Mucosa of rectum (tissue), 2 donors: ENCODE data around the gene NEDD4L.
A peak's percentile ranks its signal among the peaks of the same experiment; 100 is the strongest.

Experiments used
- H3K27ac ChIP-seq, 2 donors: one replicate each; pipeline ENCODE4 v1.7.0; 2013; ENCODE audit warnings: inconsistent platforms in 2 of 2, low read depth in 2 of 2, low read length in 2 of 2
- H3K27me3 ChIP-seq, 2 donors: one replicate each; pipeline ENCODE4 v1.7.0; 2013; ENCODE audit warnings: low read length in 2 of 2; ENCODE audit not compliant: control insufficient read depth in 2 of 2, insufficient read depth in 2 of 2
- H3K36me3 ChIP-seq, 2 donors: one replicate each; pipeline ENCODE4 v1.7.0; 2013; ENCODE audit warnings: low read length in 2 of 2; ENCODE audit not compliant: control insufficient read depth in 2 of 2, insufficient read depth in 2 of 2
- H3K4me1 ChIP-seq, 2 donors: one replicate each; pipeline ENCODE4 v1.7.0; 2013; ENCODE audit warnings: low read length in 2 of 2, mild to moderate bottlenecking in 1 of 2; ENCODE audit not compliant: control insufficient read depth in 2 of 2, insufficient read depth in 2 of 2
- H3K4me3 ChIP-seq, 2 donors: one replicate each; pipeline ENCODE4 v1.7.0; 2013; ENCODE audit warnings: low read length in 2 of 2
- H3K9ac ChIP-seq, 2 donors: one replicate each; pipeline ENCODE4 v1.7.0; 2013; ENCODE audit warnings: low read length in 2 of 2, low read depth in 1 of 2, mild to moderate bottlenecking in 1 of 2
- H3K9me3 ChIP-seq, 2 donors: one replicate each; pipeline ENCODE4 v1.7.0; 2013; ENCODE audit warnings: low read length in 2 of 2; ENCODE audit not compliant: control insufficient read depth in 2 of 2
- donor health status: healthy.
- donor health status: Normal muscosa, but diverticular disease.

Gene NEDD4L

GRCh38 chr18:58088691-58089065 lies 44.7 kb downstream of the NEDD4L start:
- H3K4me1 ChIP-seq: peaks cover 4 to 27% of the 10 kb centered on the region in 2 donors

GRCh38 chr18:58091099-58091611 lies 47.1 kb downstream of the NEDD4L start:
- H3K27ac ChIP-seq: peak overlapping the region; percentile 43 to 57
- no peaks in the 10 kb centered on the region for H3K36me3 ChIP-seq
- H3K9me3 ChIP-seq: no peaks in the 10 kb centered on the region
- no peak overlapping the region for H3K9ac ChIP-seq
- peaks cover 4 to 30% of the 10 kb centered on the region in 2 donors for H3K4me1 ChIP-seq
- H3K4me3 ChIP-seq: no peak overlapping the region
- H3K27me3 ChIP-seq: no peaks in the 10 kb centered on the region

More at GRCh38 chr18:58088691-58089065, 44.7 kb downstream of the NEDD4L start:
- peak overlapping the region; percentile 71 to 83 for H3K27ac ChIP-seq
- H3K9me3 ChIP-seq: no peaks in the 10 kb centered on the region
- H3K27me3 ChIP-seq: no peaks in the 10 kb centered on the region
- no peak overlapping the region for H3K9ac ChIP-seq
- H3K4me3 ChIP-seq: no peak overlapping the region
- no peaks in the 10 kb centered on the region for H3K36me3 ChIP-seq

GRCh38 chr18:58093311-58093803 lies 49.3 kb downstream of the NEDD4L start:
- Histone ChIP-seq H3K36me3 (no peaks in the 10 kb centered on the region), H3K4me1 (peaks cover 19 to 42% of the 10 kb centered on the region in 2 donors), H3K27ac (no peak overlapping the region)

GRCh38 chr18:58095222-58095621 lies 51.2 kb downstream of the NEDD4L start:
- Histone ChIP-seq H3K27ac (no peak overlapping the region), H3K36me3 (no peaks in the 10 kb centered on the region), H3K4me3 (no peak overlapping the region), H3K27me3 (no peaks in the 10 kb centered on the region), H3K9ac (no peak overlapping the region), H3K9me3 (no peaks in the 10 kb centered on the region), H3K4me1 (peaks cover 22 to 48% of the 10 kb centered on the region in 2 donors)

More at GRCh38 chr18:58093311-58093803, 49.3 kb downstream of the NEDD4L start:
- Histone ChIP-seq H3K9ac (no peak overlapping the region), H3K9me3 (no peaks in the 10 kb centered on the region), H3K4me3 (no peak overlapping the region), H3K27me3 (no peaks in the 10 kb centered on the region)

GRCh38 chr18:58095655-58096054 lies 51.6 kb downstream of the NEDD4L start:
- Histone ChIP-seq H3K4me3 (no peak overlapping the region), H3K27ac (no peak overlapping the region), H3K9ac (no peak overlapping the region), H3K9me3 (no peaks in the 10 kb centered on the region), H3K27me3 (no peaks in the 10 kb centered on the region), H3K4me1 (peaks cover 22 to 51% of the 10 kb centered on the region in 2 donors), H3K36me3 (no peaks in the 10 kb centered on the region)

GRCh38 chr18:58096658-58097057 lies 52.6 kb downstream of the NEDD4L start:
- Histone ChIP-seq H3K4me1 (peaks cover 20 to 42% of the 10 kb centered on the region in 2 donors), H3K27ac (peak overlapping the region in 1 of 2 donors; percentile 49)

GRCh38 chr18:58097121-58097906 lies 53.3 kb downstream of the NEDD4L start:
- peaks cover 18 to 41% of the 10 kb centered on the region in 2 donors for H3K4me1 ChIP-seq
- no peaks in the 10 kb centered on the region for H3K36me3 ChIP-seq
- H3K4me3 ChIP-seq: no peak overlapping the region
- peak overlapping the region; percentile 49 to 51 for H3K27ac ChIP-seq
- no peaks in the 10 kb centered on the region for H3K27me3 ChIP-seq
- H3K9ac ChIP-seq: peak overlapping the region in 1 of 2 donors; percentile 12
- H3K9me3 ChIP-seq: no peaks in the 10 kb centered on the region

More at GRCh38 chr18:58096658-58097057, 52.6 kb downstream of the NEDD4L start:
- Histone ChIP-seq H3K36me3 (no peaks in the 10 kb centered on the region), H3K9me3 (no peaks in the 10 kb centered on the region), H3K4me3 (no peak overlapping the region), H3K27me3 (no peaks in the 10 kb centered on the region), H3K9ac (no peak overlapping the region)

GRCh38 chr18:58097907-58098166 lies 53.8 kb downstream of the NEDD4L start:
- H3K9me3 ChIP-seq: no peaks in the 10 kb centered on the region
- no peak overlapping the region for H3K9ac ChIP-seq
- H3K4me1 ChIP-seq: peaks cover 18 to 42% of the 10 kb centered on the region in 2 donors
- no peak overlapping the region for H3K4me3 ChIP-seq
- H3K27me3 ChIP-seq: no peaks in the 10 kb centered on the region
- H3K36me3 ChIP-seq: no peaks in the 10 kb centered on the region
- no peak overlapping the region for H3K27ac ChIP-seq

GRCh38 chr18:58098706-58099105 lies 54.7 kb downstream of the NEDD4L start:
- Histone ChIP-seq H3K4me1 (peaks cover 23 to 42% of the 10 kb centered on the region in 2 donors), H3K9ac (no peak overlapping the region), H3K36me3 (no peaks in the 10 kb centered on the region), H3K9me3 (no peaks in the 10 kb centered on the region), H3K27ac (no peak overlapping the region), H3K4me3 (no peak overlapping the region), H3K27me3 (no peaks in the 10 kb centered on the region)

GRCh38 chr18:58100154-58100553 lies 56.1 kb downstream of the NEDD4L start:
- Histone ChIP-seq H3K4me1 (peaks cover 23 to 39% of the 10 kb centered on the region in 2 donors), H3K4me3 (no peak overlapping the region), H3K27ac (peak overlapping the region; percentile 61 to 65), H3K36me3 (no peaks in the 10 kb centered on the region), H3K9me3 (no peaks in the 10 kb centered on the region), H3K9ac (peak overlapping the region in 1 of 2 donors; percentile 10), H3K27me3 (no peaks in the 10 kb centered on the region)
